ENCODE results near the gene CABP2.

DNA sequence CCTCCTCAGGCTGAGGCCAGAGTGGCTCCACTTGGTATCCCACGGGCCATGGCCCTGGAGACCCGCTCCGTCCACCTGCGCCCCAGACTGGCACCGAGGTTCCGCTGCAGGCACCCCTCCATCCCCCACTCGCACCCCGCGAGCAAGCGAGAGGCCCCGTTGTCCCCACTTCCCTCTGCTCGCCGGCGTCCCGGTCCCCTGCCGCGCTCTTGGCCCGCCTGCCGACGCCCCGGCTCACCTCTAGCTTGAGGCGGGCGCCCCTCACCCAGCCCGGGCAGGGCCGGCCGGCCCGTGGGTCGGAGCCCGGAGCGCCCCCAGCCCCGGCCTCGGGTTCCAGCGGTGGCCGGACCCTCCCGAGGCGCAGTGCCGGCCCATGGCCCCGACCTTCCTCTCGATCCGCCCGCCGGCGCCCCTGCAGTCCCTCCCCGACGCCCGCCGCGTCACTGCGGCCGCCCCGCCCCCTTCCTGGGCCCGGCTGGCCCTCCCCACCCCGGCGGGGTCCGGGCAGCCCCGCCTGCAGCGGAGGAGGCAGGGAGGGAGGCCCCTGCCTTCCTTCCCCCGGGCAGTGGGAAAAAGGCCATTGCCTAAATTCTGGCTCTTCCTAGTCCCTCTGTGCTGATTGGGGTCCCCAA, 18.2 kb downstream of the CABP2 start, which contains the start of gene PITPNM1:
- no peak for TF ChIP-seq CTCF (IDR thresholded peaks at IDR 0.05)
- no peak for TF ChIP-seq ZFX (IDR thresholded peaks at IDR 0.05; ENCODE audit: borderline replicate concordance)

All from 22Rv1 (cell line).